HEK293 (cell line): ENCODE data around the gene MORF4L1.

Experiments used
- BCL11A ChIP-seq: fragments of 450-650 bp; formaldehyde crosslinking; IDR thresholded peaks from 2 replicates; pipeline ENCODE4 v1.5.1; 2016; ENCODE audit warnings: low read depth, missing biosample characterization, missing genetic modification characterization
- CTCF ChIP-seq: fragments of 450-650 bp; formaldehyde crosslinking; IDR thresholded peaks from 2 replicates; pipeline ENCODE4 v1.5.1; 2016; ENCODE audit warnings: missing biosample characterization, missing genetic modification characterization
- PBX3 ChIP-seq: sonication (generic); formaldehyde crosslinking; IDR thresholded peaks from 2 replicates; pipeline ENCODE4 v1.8.1; 2022; ENCODE audit warnings: mild to moderate bottlenecking, moderate library complexity, missing genetic modification reagents
- TRIM28 ChIP-seq: IDR thresholded peaks from 2 replicates; pipeline ENCODE4 v1.6.1; 2011; ENCODE audit warnings: low read length, control low read depth, borderline replicate concordance
- YY1 ChIP-seq: fragments of 450-650 bp; formaldehyde crosslinking; IDR thresholded peaks from 2 replicates; pipeline ENCODE4 v1.5.1; 2018; ENCODE audit warnings: missing biosample characterization, missing genetic modification characterization
- ZNF174 ChIP-seq: fragments of 450-650 bp; formaldehyde crosslinking; IDR thresholded peaks from 2 replicates; pipeline ENCODE4 v1.5.0; 2017; ENCODE audit warnings: missing biosample characterization, mild to moderate bottlenecking, missing genetic modification characterization
- ZNF510 ChIP-seq: fragments of 450-650 bp; formaldehyde crosslinking; IDR thresholded peaks from 2 replicates; pipeline ENCODE4 v1.5.1; 2018; ENCODE audit warnings: mild to moderate bottlenecking, missing genetic modification characterization, missing biosample characterization; ENCODE audit not compliant: insufficient replicate concordance
- ZNF530 ChIP-seq: fragments of 450-650 bp; formaldehyde crosslinking; IDR thresholded peaks from 2 replicates; pipeline ENCODE4 v1.5.1; 2016; ENCODE audit warnings: low read depth, missing biosample characterization, missing genetic modification characterization
- ZNF561 ChIP-seq: fragments of 450-650 bp; IDR thresholded peaks from 2 replicates; pipeline ENCODE4 v1.5.1; 2018; ENCODE audit warnings: missing biosample characterization, missing genetic modification characterization, borderline replicate concordance
- ZNF639 ChIP-seq: fragments of 450-650 bp; formaldehyde crosslinking; IDR thresholded peaks from 2 replicates; pipeline ENCODE4 v1.5.1; 2016; ENCODE audit warnings: missing biosample characterization, missing genetic modification characterization
- ZSCAN18 ChIP-seq: fragments of 450-650 bp; formaldehyde crosslinking; IDR thresholded peaks from 2 replicates; pipeline ENCODE4 v1.5.1; 2016; ENCODE audit warnings: missing biosample characterization, missing genetic modification characterization

- TF ChIP-seq CTCF (tag by site-specific recombination): no peak
- TF ChIP-seq ZNF561 (tag by site-specific recombination): no peak
- no peak for TF ChIP-seq ZNF174 (tag by site-specific recombination)
- TF ChIP-seq PBX3: no peak
- no peak for TF ChIP-seq ZNF510 (tag by site-specific recombination)
- TF ChIP-seq YY1 (tag by site-specific recombination): no peak
- no peak for TF ChIP-seq ZSCAN18
- TF ChIP-seq ZNF639 (tag by site-specific recombination): no peak
- TF ChIP-seq BCL11A (tag by site-specific recombination): no peak
- no peak for TF ChIP-seq ZNF530
- TF ChIP-seq TRIM28: no peak
Observed at GRCh38 chr15:78866803-78867202, 5.9 kb upstream of the MORF4L1 start.
